Adrenal gland (tissue), 5 donors: ENCODE measurements around the gene FAF1.

Source experiments
- POLR2A ChIP-seq, 2 donors: fragments of 450-650 bp; IDR thresholded peaks; one replicate each; pipeline ENCODE4 v1.6.1; 2017; ENCODE audit warnings: antibody characterized with exemption in 2 of 2, mild to moderate bottlenecking in 2 of 2, moderate library complexity in 1 of 2
- TF ChIP-seq, protein P1 (sequence below), 6 experiments: fragments of 450-650 bp in 4 of 6; fragments of 200-600 bp in 2 of 6; sonication (generic) in 1 of 6; IDR thresholded peaks; 1 replicate in 5 of 6; 2 replicates in 1 of 6; pipeline versions ENCODE4 v1.5.1 to v1.8.0; 2016 to 2021; ENCODE audit warnings: antibody characterized with exemption in 6 of 6, mild to moderate bottlenecking in 2 of 6, moderate library complexity in 1 of 6
- donor health status: DM: no; HTN: no; CAD: no.

- TF ChIP-seq, protein P1, sequence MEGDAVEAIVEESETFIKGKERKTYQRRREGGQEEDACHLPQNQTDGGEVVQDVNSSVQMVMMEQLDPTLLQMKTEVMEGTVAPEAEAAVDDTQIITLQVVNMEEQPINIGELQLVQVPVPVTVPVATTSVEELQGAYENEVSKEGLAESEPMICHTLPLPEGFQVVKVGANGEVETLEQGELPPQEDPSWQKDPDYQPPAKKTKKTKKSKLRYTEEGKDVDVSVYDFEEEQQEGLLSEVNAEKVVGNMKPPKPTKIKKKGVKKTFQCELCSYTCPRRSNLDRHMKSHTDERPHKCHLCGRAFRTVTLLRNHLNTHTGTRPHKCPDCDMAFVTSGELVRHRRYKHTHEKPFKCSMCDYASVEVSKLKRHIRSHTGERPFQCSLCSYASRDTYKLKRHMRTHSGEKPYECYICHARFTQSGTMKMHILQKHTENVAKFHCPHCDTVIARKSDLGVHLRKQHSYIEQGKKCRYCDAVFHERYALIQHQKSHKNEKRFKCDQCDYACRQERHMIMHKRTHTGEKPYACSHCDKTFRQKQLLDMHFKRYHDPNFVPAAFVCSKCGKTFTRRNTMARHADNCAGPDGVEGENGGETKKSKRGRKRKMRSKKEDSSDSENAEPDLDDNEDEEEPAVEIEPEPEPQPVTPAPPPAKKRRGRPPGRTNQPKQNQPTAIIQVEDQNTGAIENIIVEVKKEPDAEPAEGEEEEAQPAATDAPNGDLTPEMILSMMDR (IDR thresholded peaks at IDR 0.05), result no peak
- no peak for TF ChIP-seq POLR2A (IDR thresholded peaks at IDR 0.05)
Measured at GRCh38 chr1:50996083-50996482, 36.0 kb upstream of the FAF1 start.
